H9 (cell line): ENCODE results near the gene SGCD. TPM values are rescaled to one million over a fixed set of nuclear protein-coding genes. Genes with fewer than 3 reads are reported as not detected.

ENCODE experiments used
- DNase-seq: peaks from one replicate; pipeline ENCODE4 v3.0.0-alpha.2; 2017
- H2AFZ ChIP-seq: one replicate; pipeline ENCODE4 v1.6.1; 2013; ENCODE audit warnings: mild to moderate bottlenecking, low read length, control low read depth, moderate library complexity
- H2AK5ac ChIP-seq: 2 replicates; pipeline ENCODE4 v1.6.1; 2013; ENCODE audit warnings: low read length, control low read depth, mixed read lengths; ENCODE audit not compliant: insufficient read length
- H2BK120ac ChIP-seq: one replicate; pipeline ENCODE4 v1.6.1; 2013; ENCODE audit warnings: low read depth, mild to moderate bottlenecking, low read length, control low read depth, inconsistent platforms; ENCODE audit not compliant: poor library complexity, severe bottlenecking
- H2BK12ac ChIP-seq: 2 replicates; pipeline ENCODE4 v1.6.1; 2013; ENCODE audit warnings: low read length, control low read depth, mixed read lengths, low read depth; ENCODE audit not compliant: insufficient read length
- H2BK15ac ChIP-seq: 2 replicates; pipeline ENCODE4 v1.6.1; 2013; ENCODE audit warnings: low read depth, low read length, control low read depth
- H2BK20ac ChIP-seq: one replicate; pipeline ENCODE4 v1.6.1; 2013; ENCODE audit warnings: low read depth, mild to moderate bottlenecking, low read length, control low read depth, inconsistent platforms; ENCODE audit not compliant: poor library complexity, severe bottlenecking
- H2BK5ac ChIP-seq: 2 replicates; pipeline ENCODE4 v1.6.1; 2013; ENCODE audit warnings: low read length, control low read depth, mixed read lengths; ENCODE audit not compliant: insufficient read length
- H3K14ac ChIP-seq: 2 replicates; pipeline ENCODE4 v1.6.1; 2013; ENCODE audit warnings: low read length, control low read depth; ENCODE audit not compliant: insufficient read depth
- H3K18ac ChIP-seq: 2 replicates; pipeline ENCODE4 v1.6.1; 2013; ENCODE audit warnings: low read depth, mild to moderate bottlenecking, mixed read lengths, low read length, control low read depth; ENCODE audit not compliant: insufficient read length
- H3K23ac ChIP-seq: 2 replicates; pipeline ENCODE4 v1.6.1; 2013; ENCODE audit warnings: low read length, control low read depth, mixed read lengths, low read depth; ENCODE audit not compliant: insufficient read length
- H3K23me2 ChIP-seq: 2 replicates; pipeline ENCODE4 v1.6.1; 2013; ENCODE audit warnings: low read depth, mild to moderate bottlenecking, mixed read lengths, low read length, control low read depth; ENCODE audit not compliant: insufficient read length, poor library complexity, severe bottlenecking
- H3K27ac ChIP-seq: 2 replicates; pipeline ENCODE4 v1.5.1; 2013; ENCODE audit warnings: low read length, control low read depth, mixed read lengths, low read depth; ENCODE audit not compliant: insufficient read length
- H3K27me3 ChIP-seq: 2 replicates; pipeline ENCODE4 v1.6.1; 2013; ENCODE audit warnings: low read length, control low read depth, inconsistent platforms; ENCODE audit not compliant: insufficient read depth
- H3K4ac ChIP-seq: 2 replicates; pipeline ENCODE4 v1.6.1; 2013; ENCODE audit warnings: low read depth, mild to moderate bottlenecking, control low read depth, inconsistent platforms, low read length, moderate library complexity
- H3K4me1 ChIP-seq: 2 replicates; pipeline ENCODE4 v1.6.1; 2013; ENCODE audit warnings: low read length, control low read depth, inconsistent platforms; ENCODE audit not compliant: insufficient read depth
- H3K4me2 ChIP-seq: 2 replicates; pipeline ENCODE4 v1.6.1; 2013; ENCODE audit warnings: low read length, control low read depth, mixed read lengths; ENCODE audit not compliant: insufficient read length, insufficient read depth
- H3K56ac ChIP-seq: 2 replicates; pipeline ENCODE4 v1.6.1; 2013; ENCODE audit warnings: low read depth, mild to moderate bottlenecking, mixed read lengths, low read length, control low read depth; ENCODE audit not compliant: insufficient read length
- H3K79me1 ChIP-seq: 2 replicates; pipeline ENCODE4 v1.6.1; 2013; ENCODE audit warnings: low read depth, mild to moderate bottlenecking, moderate library complexity, low read length, control low read depth, inconsistent platforms; ENCODE audit not compliant: insufficient read depth, poor library complexity, severe bottlenecking
- H3K79me2 ChIP-seq: 2 replicates; pipeline ENCODE4 v1.6.1; 2013; ENCODE audit warnings: low read length, control low read depth, inconsistent platforms; ENCODE audit not compliant: insufficient read depth
- H3K9ac ChIP-seq: 2 replicates; pipeline ENCODE4 v1.6.1; 2013; ENCODE audit warnings: low read length, control low read depth, mixed read lengths; ENCODE audit not compliant: insufficient read length; ENCODE audit errors: extremely low read depth
- H3K9me3 ChIP-seq: one replicate; pipeline ENCODE4 v1.6.1; 2013; ENCODE audit warnings: low read depth, low read length, inconsistent platforms; ENCODE audit not compliant: control insufficient read depth
- H3T11ph ChIP-seq: one replicate; pipeline ENCODE4 v1.6.1; 2013; ENCODE audit warnings: mild to moderate bottlenecking, low read length, control low read depth, inconsistent platforms
- H4K20me1 ChIP-seq: one replicate; pipeline ENCODE4 v1.6.1; 2013; ENCODE audit not compliant: control insufficient read depth, insufficient read length, insufficient read depth
- H4K5ac ChIP-seq: 2 replicates; pipeline ENCODE4 v1.6.1; 2013; ENCODE audit warnings: low read depth, mild to moderate bottlenecking, mixed read lengths, low read length, control low read depth; ENCODE audit not compliant: insufficient read length
- H4K8ac ChIP-seq: replicated peaks from 2 replicates; pipeline ENCODE4 v1.6.1; 2013; ENCODE audit warnings: low read length, control low read depth, mixed read lengths, low read depth; ENCODE audit not compliant: insufficient read length
- H4K91ac ChIP-seq: 2 replicates; pipeline ENCODE4 v1.6.1; 2013; ENCODE audit warnings: low read depth, mild to moderate bottlenecking, moderate library complexity, mixed read lengths, low read length, control low read depth; ENCODE audit not compliant: insufficient read length
- H3K27ac Mint-ChIP-seq, 3 experiments: 2 replicates in 2 of 3; 3 replicates in 1 of 3; pipeline ENCODE4 v1.8.0; 2020 to 2021; ENCODE audit warnings: mixed read lengths in 3 of 3, mild to moderate bottlenecking in 1 of 3, moderate library complexity in 1 of 3
- H3K27me3 Mint-ChIP-seq: 2 replicates; pipeline ENCODE4 v1.8.0; 2021; ENCODE audit warnings: low read depth, mild to moderate bottlenecking, moderate library complexity, mixed read lengths
- H3K36me3 Mint-ChIP-seq, 3 experiments: 2 replicates in 2 of 3; 3 replicates in 1 of 3; pipeline ENCODE4 v1.8.0; 2020 to 2021; ENCODE audit warnings: low read depth in 3 of 3, mixed read lengths in 3 of 3; ENCODE audit not compliant: insufficient read depth in 1 of 3
- H3K4me1 Mint-ChIP-seq, 2 experiments: 2 replicates each; pipeline ENCODE4 v1.8.0; 2020; ENCODE audit warnings: mixed read lengths in 2 of 2
- H3K4me3 Mint-ChIP-seq, 2 experiments: 2 replicates in 1 of 2; 3 replicates in 1 of 2; pipeline ENCODE4 v1.8.0; 2020 to 2021; ENCODE audit warnings: mild to moderate bottlenecking in 2 of 2, mixed read lengths in 2 of 2, moderate library complexity in 1 of 2
- H3K9me3 Mint-ChIP-seq, 2 experiments: 2 replicates in 1 of 2; 3 replicates in 1 of 2; pipeline ENCODE4 v1.8.0; 2020; ENCODE audit warnings: mild to moderate bottlenecking in 2 of 2, mixed read lengths in 2 of 2, moderate library complexity in 1 of 2
- WGBS: extraction: QIAGEN DNeasy Blood & Tissue Kit; methylation state at CpG from one replicate; pipeline ENCODE4 v1.1.7; 2013; ENCODE audit warnings: missing lambda C conversion rate, low lambda C conversion rate, mixed read lengths; ENCODE audit not compliant: insufficient read length; ENCODE audit errors: extremely low coverage; 5-methylcytosine and 5-hydroxymethylcytosine counted together
- total RNA-seq: library from RNA; stranded (reverse); gene quantifications from 2 replicates; pipeline ENCODE4 v1.2.1, GENCODE V29; 2021
- TF ChIP-seq, protein P1 (sequence below): fragments of 200-600 bp; sonication (generic); conservative IDR thresholded peaks from 3 replicates; pipeline ENCODE4 v1.8.0; 2021; ENCODE audit warnings: antibody characterized with exemption, mild to moderate bottlenecking

Gene SGCD
- total RNA-seq, 1 experiment from 2014 or later, result 0.11 TPM

DNA sequence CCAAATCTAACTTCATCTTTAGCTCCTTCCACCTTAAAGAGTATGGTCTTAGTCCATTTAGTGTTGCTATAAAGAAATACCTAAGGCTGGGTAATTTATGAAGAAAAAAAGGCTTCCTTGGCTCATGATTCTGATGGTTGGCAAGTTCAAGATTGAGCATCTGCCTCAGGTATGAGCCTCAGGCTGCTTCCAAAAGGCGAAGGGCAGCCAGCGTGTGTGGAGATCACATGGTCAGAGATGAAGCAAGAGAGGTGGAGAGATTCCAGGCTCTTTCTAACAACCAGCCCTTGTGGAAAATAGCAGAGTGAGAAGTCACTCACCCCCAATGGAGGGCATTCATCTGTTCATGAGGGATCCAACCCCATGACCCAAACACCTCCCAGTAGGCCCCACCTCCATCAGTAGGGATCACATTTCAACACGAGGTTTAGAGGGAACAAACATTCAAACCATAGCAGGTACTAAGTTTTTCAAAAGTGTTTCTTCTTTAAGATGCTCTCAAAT is 225.9 kb downstream of the SGCD start:
- H3K4me1 Mint-ChIP-seq, result no peaks in the 10 kb centered on the region
- Histone ChIP-seq H3K56ac (no peak overlapping the region), H3K14ac (no peak overlapping the region), H3K9me3 (no peaks in the 10 kb centered on the region), H3K4me1 (no peaks in the 10 kb centered on the region), H3K27ac (no peak overlapping the region), H2BK12ac (no peak overlapping the region), H3T11ph (no peak overlapping the region), H3K4me2 (no peak overlapping the region), H3K79me1 (no peaks in the 10 kb centered on the region), H4K20me1 (no peaks in the 10 kb centered on the region), H3K23ac (no peak overlapping the region), H2AK5ac (no peak overlapping the region), H4K5ac (no peak overlapping the region), H3K18ac (no peak overlapping the region), H3K9ac (no peak overlapping the region), H3K27me3 (no peaks in the 10 kb centered on the region), H2BK5ac (no peak overlapping the region), H4K91ac (no peak overlapping the region), H3K23me2 (no peaks in the 10 kb centered on the region), H2AFZ (no peak overlapping the region), H2BK120ac (no peak overlapping the region), H2BK15ac (no peak overlapping the region), H4K8ac (no peak overlapping the region), H2BK20ac (no peak overlapping the region), H3K79me2 (no peaks in the 10 kb centered on the region), H3K4ac (no peak overlapping the region)
- no peak overlapping the region for H3K4me3 Mint-ChIP-seq
- TF ChIP-seq, protein P1, sequence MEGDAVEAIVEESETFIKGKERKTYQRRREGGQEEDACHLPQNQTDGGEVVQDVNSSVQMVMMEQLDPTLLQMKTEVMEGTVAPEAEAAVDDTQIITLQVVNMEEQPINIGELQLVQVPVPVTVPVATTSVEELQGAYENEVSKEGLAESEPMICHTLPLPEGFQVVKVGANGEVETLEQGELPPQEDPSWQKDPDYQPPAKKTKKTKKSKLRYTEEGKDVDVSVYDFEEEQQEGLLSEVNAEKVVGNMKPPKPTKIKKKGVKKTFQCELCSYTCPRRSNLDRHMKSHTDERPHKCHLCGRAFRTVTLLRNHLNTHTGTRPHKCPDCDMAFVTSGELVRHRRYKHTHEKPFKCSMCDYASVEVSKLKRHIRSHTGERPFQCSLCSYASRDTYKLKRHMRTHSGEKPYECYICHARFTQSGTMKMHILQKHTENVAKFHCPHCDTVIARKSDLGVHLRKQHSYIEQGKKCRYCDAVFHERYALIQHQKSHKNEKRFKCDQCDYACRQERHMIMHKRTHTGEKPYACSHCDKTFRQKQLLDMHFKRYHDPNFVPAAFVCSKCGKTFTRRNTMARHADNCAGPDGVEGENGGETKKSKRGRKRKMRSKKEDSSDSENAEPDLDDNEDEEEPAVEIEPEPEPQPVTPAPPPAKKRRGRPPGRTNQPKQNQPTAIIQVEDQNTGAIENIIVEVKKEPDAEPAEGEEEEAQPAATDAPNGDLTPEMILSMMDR, result no peak
- H3K27ac Mint-ChIP-seq, result no peak overlapping the region
- no peak for DNase-seq
- no CpG with 5 or more reads among the region's 3 CpGs for WGBS
- no peaks in the 10 kb centered on the region for H3K27me3 Mint-ChIP-seq
- H3K36me3 Mint-ChIP-seq, result no peaks in the 10 kb centered on the region
- H3K9me3 Mint-ChIP-seq, result no peaks in the 10 kb centered on the region
